OCI-LY7 (cell line): Measurements from ENCODE around the gene STXBP3. TPM values are rescaled to one million over a fixed set of nuclear protein-coding genes. Genes with fewer than 3 reads are reported as not detected.

ENCODE experiments used
- BruUV-seq: library from RNA; stranded (reverse); fragments of 400-500 nt; replicated peaks from 2 replicates; lab custom pipeline; 2021; lab: Mats Ljungman, UMichigan
- CTCF ChIA-PET: fragments of 300-600 bp; sonication (Branson Sonifier 250); formaldehyde crosslinking; loops from one replicate; lab custom pipeline; 2022; ENCODE audit warnings: antibody characterized with exemption; ENCODE audit not compliant: unreplicated experiment; lab: Charles Lee
- POLR2A ChIA-PET: fragments of 300-600 bp; sonication (Branson Sonifier 250); formaldehyde crosslinking; loops from one replicate; lab custom pipeline; 2022; ENCODE audit warnings: antibody characterized with exemption; lab: Charles Lee
- DNase-seq: peaks from one replicate; pipeline ENCODE4 v3.0.0-alpha.2; 2015; ENCODE audit warnings: low spot score
- H2AFZ ChIP-seq: fragments of 200-600 bp; sonication (generic), shearing (Covaris generic); 2 replicates; pipeline ENCODE4 v1.6.1; 2014; ENCODE audit warnings: mild to moderate bottlenecking, antibody characterized with exemption, low read length, moderate library complexity
- H3K27ac ChIP-seq: fragments of 200-600 bp; sonication (generic); 2 replicates; pipeline ENCODE4 v1.5.1; 2014; ENCODE audit warnings: mixed run types, low read depth, mild to moderate bottlenecking, moderate library complexity, low read length, inconsistent platforms; ENCODE audit not compliant: poor library complexity, severe bottlenecking
- H3K36me3 ChIP-seq: fragments of 200-600 bp; sonication (generic); 2 replicates; pipeline ENCODE4 v1.6.1; 2014; ENCODE audit warnings: mild to moderate bottlenecking, antibody characterized with exemption, low read length, moderate library complexity, mixed read lengths; ENCODE audit not compliant: insufficient read depth
- H3K4me1 ChIP-seq: fragments of 200-600 bp; sonication (generic); 2 replicates; pipeline ENCODE4 v1.5.1; 2014; ENCODE audit warnings: mild to moderate bottlenecking, low read length; ENCODE audit not compliant: insufficient read depth, poor library complexity, severe bottlenecking
- H3K4me2 ChIP-seq: fragments of 200-600 bp; sonication (generic); 2 replicates; pipeline ENCODE4 v1.6.1; 2014; ENCODE audit warnings: mild to moderate bottlenecking, low read length
- H3K4me3 ChIP-seq: fragments of 200-600 bp; sonication (generic); 2 replicates; pipeline ENCODE4 v1.5.1; 2014; ENCODE audit warnings: mild to moderate bottlenecking, low read depth, low read length; ENCODE audit not compliant: poor library complexity, severe bottlenecking
- H3K79me2 ChIP-seq: fragments of 200-600 bp; sonication (generic); 2 replicates; pipeline ENCODE4 v1.6.1; 2016; ENCODE audit warnings: low read depth, mild to moderate bottlenecking, low read length, moderate library complexity, mixed read lengths; ENCODE audit not compliant: insufficient read depth
- H3K9me2 ChIP-seq: fragments of 200-600 bp; sonication (generic); 2 replicates; pipeline ENCODE4 v1.6.1; 2016; ENCODE audit warnings: mild to moderate bottlenecking, low read length, mixed read lengths; ENCODE audit not compliant: insufficient read depth
- H3K9me3 ChIP-seq: fragments of 200-600 bp; sonication (generic); 2 replicates; pipeline ENCODE4 v1.6.1; 2014; ENCODE audit warnings: mild to moderate bottlenecking, mixed run types, low read length, mixed read lengths
- H4K20me1 ChIP-seq: fragments of 200-600 bp; sonication (generic); 2 replicates; pipeline ENCODE4 v1.6.1; 2014; ENCODE audit warnings: mild to moderate bottlenecking, antibody characterized with exemption, low read length, moderate library complexity, mixed read lengths; ENCODE audit not compliant: insufficient read depth
- EZH2phosphoT487 ChIP-seq: fragments of 200-600 bp; sonication (generic); IDR thresholded peaks from 2 replicates; pipeline ENCODE4 v1.6.1; 2018; ENCODE audit warnings: low read depth, borderline replicate concordance, mild to moderate bottlenecking, mixed run types, antibody characterized with exemption, low read length, moderate library complexity, mixed read lengths
- intact Hi-C: fragments of 100-400 bp; cut with micrococcal nuclease; formaldehyde crosslinking; loops from one replicate; pipeline ENCODE4 v1.10.0; 2022; ENCODE audit not compliant: unreplicated experiment
- total RNA-seq, 2 experiments: library from RNA; depleted of rRNA in 1 of 2; stranded (reverse); fragments of >200 nt in 1 of 2; shearing (Covaris generic) in 1 of 2; gene quantifications; 2 replicates each; pipeline ENCODE4 v1.2.3, GENCODE V29; 2014 to 2022
- TF ChIP-seq, protein P1 (sequence below): fragments of 200-600 bp; sonication (generic); conservative IDR thresholded peaks from 2 replicates; pipeline ENCODE4 v1.5.1; 2014; ENCODE audit warnings: mild to moderate bottlenecking, antibody characterized with exemption, low read length, moderate library complexity, mixed read lengths

Gene STXBP3
- total RNA-seq, 2 experiments from 2014 or later = 27.7 to 38.2 TPM

DNA sequence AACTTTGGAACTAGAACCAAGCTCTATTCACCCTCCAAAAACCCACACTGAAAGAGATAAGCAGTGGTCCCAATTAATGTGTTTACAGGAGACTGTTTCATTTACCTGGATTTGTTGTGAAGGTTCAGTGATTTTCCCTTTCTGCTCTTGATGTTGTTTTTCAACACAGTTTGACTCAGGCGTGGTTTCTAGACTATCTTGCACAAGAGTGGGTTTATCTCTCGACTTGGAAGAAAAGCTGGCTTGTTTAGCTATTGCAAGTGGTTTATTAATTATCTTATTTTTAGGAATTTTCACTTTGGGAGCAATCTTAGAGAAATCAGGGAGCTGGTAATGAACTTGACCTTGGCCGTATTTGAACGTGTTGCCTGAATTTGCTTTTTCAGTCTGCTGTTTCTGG lies 105.1 kb downstream of the STXBP3 start:
- CTCF ChIA-PET = no interaction called here
- Histone ChIP-seq H3K4me3 (no peak overlapping the region), H3K79me2 (no peaks in the 10 kb centered on the region), H3K4me2 (no peak overlapping the region), H3K27ac (no peak overlapping the region), H3K4me1 (no peaks in the 10 kb centered on the region), H4K20me1 (no peaks in the 10 kb centered on the region), H2AFZ (no peak overlapping the region), H3K9me2 (no peaks in the 10 kb centered on the region), H3K36me3 (no peaks in the 10 kb centered on the region), H3K9me3 (no peaks in the 10 kb centered on the region)
- DNase-seq = no peak
- intact Hi-C loops = no loop called here
- BruUV-seq = no TSS peak
- TF ChIP-seq, protein P1, sequence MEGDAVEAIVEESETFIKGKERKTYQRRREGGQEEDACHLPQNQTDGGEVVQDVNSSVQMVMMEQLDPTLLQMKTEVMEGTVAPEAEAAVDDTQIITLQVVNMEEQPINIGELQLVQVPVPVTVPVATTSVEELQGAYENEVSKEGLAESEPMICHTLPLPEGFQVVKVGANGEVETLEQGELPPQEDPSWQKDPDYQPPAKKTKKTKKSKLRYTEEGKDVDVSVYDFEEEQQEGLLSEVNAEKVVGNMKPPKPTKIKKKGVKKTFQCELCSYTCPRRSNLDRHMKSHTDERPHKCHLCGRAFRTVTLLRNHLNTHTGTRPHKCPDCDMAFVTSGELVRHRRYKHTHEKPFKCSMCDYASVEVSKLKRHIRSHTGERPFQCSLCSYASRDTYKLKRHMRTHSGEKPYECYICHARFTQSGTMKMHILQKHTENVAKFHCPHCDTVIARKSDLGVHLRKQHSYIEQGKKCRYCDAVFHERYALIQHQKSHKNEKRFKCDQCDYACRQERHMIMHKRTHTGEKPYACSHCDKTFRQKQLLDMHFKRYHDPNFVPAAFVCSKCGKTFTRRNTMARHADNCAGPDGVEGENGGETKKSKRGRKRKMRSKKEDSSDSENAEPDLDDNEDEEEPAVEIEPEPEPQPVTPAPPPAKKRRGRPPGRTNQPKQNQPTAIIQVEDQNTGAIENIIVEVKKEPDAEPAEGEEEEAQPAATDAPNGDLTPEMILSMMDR = no peak
- no peak for TF ChIP-seq EZH2phosphoT487
- POLR2A ChIA-PET = interaction anchor here (0.9 to 1.2 kb wide), 2 partner anchors 8 to 14 kb away, joined by 3 to 4 read pairs; no protein-coding TSS in a partner anchor

- intact Hi-C loops = no loop called here
- ChIA-PET CTCF (no interaction called here), POLR2A (interaction anchor here (0.6 to 1.2 kb wide), 3 partner anchors 9 to 145 kb away, joined by 3 to 4 read pairs (median 3); no protein-coding TSS in a partner anchor)
- Histone ChIP-seq H3K9me3 (no peaks in the 10 kb centered on the region), H4K20me1 (no peaks in the 10 kb centered on the region), H3K4me1 (no peaks in the 10 kb centered on the region), H3K27ac (no peak overlapping the region), H2AFZ (no peak overlapping the region), H3K4me3 (no peak overlapping the region), H3K9me2 (no peaks in the 10 kb centered on the region), H3K4me2 (no peak overlapping the region), H3K36me3 (no peaks in the 10 kb centered on the region), H3K79me2 (no peaks in the 10 kb centered on the region)
- TF ChIP-seq EZH2phosphoT487 = no peak
- TF ChIP-seq, protein P1 = no peak
- BruUV-seq = no TSS peak
- no peak for DNase-seq
Observed at GRCh38 chr1:108852221-108852975, 105.9 kb downstream of the STXBP3 start.
